H9 (cell line): ENCODE results near the gene SHLD2. TPM values are rescaled to one million over a fixed set of nuclear protein-coding genes. Genes with fewer than 3 reads are reported as not detected.
"Not testable (repeated sequence)": the region's sequence is repeated elsewhere in the genome, so short reads cannot be mapped to it uniquely, and the experiment has no call there.

Experiments used
- DNase-seq: peaks from one replicate; pipeline ENCODE4 v3.0.0-alpha.2; 2017
- H2AFZ ChIP-seq: one replicate; pipeline ENCODE4 v1.6.1; 2013; ENCODE audit warnings: mild to moderate bottlenecking, low read length, control low read depth, moderate library complexity
- H2AK5ac ChIP-seq: 2 replicates; pipeline ENCODE4 v1.6.1; 2013; ENCODE audit warnings: low read length, control low read depth, mixed read lengths; ENCODE audit not compliant: insufficient read length
- H2BK120ac ChIP-seq: one replicate; pipeline ENCODE4 v1.6.1; 2013; ENCODE audit warnings: low read depth, mild to moderate bottlenecking, low read length, control low read depth, inconsistent platforms; ENCODE audit not compliant: poor library complexity, severe bottlenecking
- H2BK12ac ChIP-seq: 2 replicates; pipeline ENCODE4 v1.6.1; 2013; ENCODE audit warnings: low read length, control low read depth, mixed read lengths, low read depth; ENCODE audit not compliant: insufficient read length
- H2BK15ac ChIP-seq: 2 replicates; pipeline ENCODE4 v1.6.1; 2013; ENCODE audit warnings: low read depth, low read length, control low read depth
- H2BK20ac ChIP-seq: one replicate; pipeline ENCODE4 v1.6.1; 2013; ENCODE audit warnings: low read depth, mild to moderate bottlenecking, low read length, control low read depth, inconsistent platforms; ENCODE audit not compliant: poor library complexity, severe bottlenecking
- H2BK5ac ChIP-seq: 2 replicates; pipeline ENCODE4 v1.6.1; 2013; ENCODE audit warnings: low read length, control low read depth, mixed read lengths; ENCODE audit not compliant: insufficient read length
- H3K14ac ChIP-seq: 2 replicates; pipeline ENCODE4 v1.6.1; 2013; ENCODE audit warnings: low read length, control low read depth; ENCODE audit not compliant: insufficient read depth
- H3K18ac ChIP-seq: 2 replicates; pipeline ENCODE4 v1.6.1; 2013; ENCODE audit warnings: low read depth, mild to moderate bottlenecking, mixed read lengths, low read length, control low read depth; ENCODE audit not compliant: insufficient read length
- H3K23ac ChIP-seq: 2 replicates; pipeline ENCODE4 v1.6.1; 2013; ENCODE audit warnings: low read length, control low read depth, mixed read lengths, low read depth; ENCODE audit not compliant: insufficient read length
- H3K23me2 ChIP-seq: 2 replicates; pipeline ENCODE4 v1.6.1; 2013; ENCODE audit warnings: low read depth, mild to moderate bottlenecking, mixed read lengths, low read length, control low read depth; ENCODE audit not compliant: insufficient read length, poor library complexity, severe bottlenecking
- H3K27ac ChIP-seq: 2 replicates; pipeline ENCODE4 v1.5.1; 2013; ENCODE audit warnings: low read length, control low read depth, mixed read lengths, low read depth; ENCODE audit not compliant: insufficient read length
- H3K27me3 ChIP-seq: 2 replicates; pipeline ENCODE4 v1.6.1; 2013; ENCODE audit warnings: low read length, control low read depth, inconsistent platforms; ENCODE audit not compliant: insufficient read depth
- H3K4ac ChIP-seq: 2 replicates; pipeline ENCODE4 v1.6.1; 2013; ENCODE audit warnings: low read depth, mild to moderate bottlenecking, control low read depth, inconsistent platforms, low read length, moderate library complexity
- H3K4me1 ChIP-seq: 2 replicates; pipeline ENCODE4 v1.6.1; 2013; ENCODE audit warnings: low read length, control low read depth, inconsistent platforms; ENCODE audit not compliant: insufficient read depth
- H3K4me2 ChIP-seq: 2 replicates; pipeline ENCODE4 v1.6.1; 2013; ENCODE audit warnings: low read length, control low read depth, mixed read lengths; ENCODE audit not compliant: insufficient read length, insufficient read depth
- H3K56ac ChIP-seq: 2 replicates; pipeline ENCODE4 v1.6.1; 2013; ENCODE audit warnings: low read depth, mild to moderate bottlenecking, mixed read lengths, low read length, control low read depth; ENCODE audit not compliant: insufficient read length
- H3K79me1 ChIP-seq: 2 replicates; pipeline ENCODE4 v1.6.1; 2013; ENCODE audit warnings: low read depth, mild to moderate bottlenecking, moderate library complexity, low read length, control low read depth, inconsistent platforms; ENCODE audit not compliant: insufficient read depth, poor library complexity, severe bottlenecking
- H3K79me2 ChIP-seq: 2 replicates; pipeline ENCODE4 v1.6.1; 2013; ENCODE audit warnings: low read length, control low read depth, inconsistent platforms; ENCODE audit not compliant: insufficient read depth
- H3K9ac ChIP-seq: 2 replicates; pipeline ENCODE4 v1.6.1; 2013; ENCODE audit warnings: low read length, control low read depth, mixed read lengths; ENCODE audit not compliant: insufficient read length; ENCODE audit errors: extremely low read depth
- H3K9me3 ChIP-seq: one replicate; pipeline ENCODE4 v1.6.1; 2013; ENCODE audit warnings: low read depth, low read length, inconsistent platforms; ENCODE audit not compliant: control insufficient read depth
- H3T11ph ChIP-seq: one replicate; pipeline ENCODE4 v1.6.1; 2013; ENCODE audit warnings: mild to moderate bottlenecking, low read length, control low read depth, inconsistent platforms
- H4K20me1 ChIP-seq: one replicate; pipeline ENCODE4 v1.6.1; 2013; ENCODE audit not compliant: control insufficient read depth, insufficient read length, insufficient read depth
- H4K5ac ChIP-seq: 2 replicates; pipeline ENCODE4 v1.6.1; 2013; ENCODE audit warnings: low read depth, mild to moderate bottlenecking, mixed read lengths, low read length, control low read depth; ENCODE audit not compliant: insufficient read length
- H4K8ac ChIP-seq: replicated peaks from 2 replicates; pipeline ENCODE4 v1.6.1; 2013; ENCODE audit warnings: low read length, control low read depth, mixed read lengths, low read depth; ENCODE audit not compliant: insufficient read length
- H4K91ac ChIP-seq: 2 replicates; pipeline ENCODE4 v1.6.1; 2013; ENCODE audit warnings: low read depth, mild to moderate bottlenecking, moderate library complexity, mixed read lengths, low read length, control low read depth; ENCODE audit not compliant: insufficient read length
- H3K27ac Mint-ChIP-seq, 3 experiments: 2 replicates in 2 of 3; 3 replicates in 1 of 3; pipeline ENCODE4 v1.8.0; 2020 to 2021; ENCODE audit warnings: mixed read lengths in 3 of 3, mild to moderate bottlenecking in 1 of 3, moderate library complexity in 1 of 3
- H3K27me3 Mint-ChIP-seq: 2 replicates; pipeline ENCODE4 v1.8.0; 2021; ENCODE audit warnings: low read depth, mild to moderate bottlenecking, moderate library complexity, mixed read lengths
- H3K36me3 Mint-ChIP-seq, 3 experiments: 2 replicates in 2 of 3; 3 replicates in 1 of 3; pipeline ENCODE4 v1.8.0; 2020 to 2021; ENCODE audit warnings: low read depth in 3 of 3, mixed read lengths in 3 of 3; ENCODE audit not compliant: insufficient read depth in 1 of 3
- H3K4me1 Mint-ChIP-seq, 2 experiments: 2 replicates each; pipeline ENCODE4 v1.8.0; 2020; ENCODE audit warnings: mixed read lengths in 2 of 2
- H3K4me3 Mint-ChIP-seq, 2 experiments: 2 replicates in 1 of 2; 3 replicates in 1 of 2; pipeline ENCODE4 v1.8.0; 2020 to 2021; ENCODE audit warnings: mild to moderate bottlenecking in 2 of 2, mixed read lengths in 2 of 2, moderate library complexity in 1 of 2
- H3K9me3 Mint-ChIP-seq, 2 experiments: 2 replicates in 1 of 2; 3 replicates in 1 of 2; pipeline ENCODE4 v1.8.0; 2020; ENCODE audit warnings: mild to moderate bottlenecking in 2 of 2, mixed read lengths in 2 of 2, moderate library complexity in 1 of 2
- whole genome bisulfite sequencing: extraction: QIAGEN DNeasy Blood & Tissue Kit; methylation state at CpG from one replicate; pipeline ENCODE4 v1.1.7; 2013; ENCODE audit warnings: missing lambda C conversion rate, low lambda C conversion rate, mixed read lengths; ENCODE audit not compliant: insufficient read length; ENCODE audit errors: extremely low coverage; 5-methylcytosine and 5-hydroxymethylcytosine counted together
- total RNA-seq: library from RNA; stranded (reverse); gene quantifications from 2 replicates; pipeline ENCODE4 v1.2.1, GENCODE V29; 2021

The SHLD2 gene
- total RNA-seq, 1 experiment from 2014 or later = 27.8 TPM

DNA sequence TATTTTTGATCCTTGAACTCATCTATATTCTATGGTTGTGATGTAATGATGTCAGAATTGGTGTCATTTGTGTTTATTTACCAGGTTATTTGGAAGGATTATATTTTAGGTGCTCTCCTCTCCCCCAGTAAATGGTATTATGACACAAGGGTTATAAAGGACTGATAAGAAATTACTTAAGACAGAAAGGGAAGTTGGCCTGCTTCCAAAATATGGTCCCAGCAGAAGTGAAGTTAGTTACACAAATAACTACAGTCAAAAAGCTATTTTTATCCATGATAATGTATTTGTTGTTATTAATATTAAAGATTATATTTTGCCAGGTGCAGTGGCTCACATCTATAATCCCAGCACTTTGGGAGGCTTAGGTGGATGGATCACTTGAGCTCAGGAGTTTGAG is 37.2 kb downstream of the SHLD2 start:
- H4K8ac ChIP-seq, H3K4me2 ChIP-seq, H3K27ac ChIP-seq, H3K27me3 ChIP-seq, H3K4me3 Mint-ChIP-seq, H3K4me1 ChIP-seq, H3K23me2 ChIP-seq, H2AK5ac ChIP-seq, H3K9ac ChIP-seq, H2AFZ ChIP-seq, H3K27ac Mint-ChIP-seq, H2BK5ac ChIP-seq, H3K9me3 ChIP-seq, H3K56ac ChIP-seq, H2BK20ac ChIP-seq, H3K23ac ChIP-seq, H3K79me1 ChIP-seq, H3K4me1 Mint-ChIP-seq, H3K27me3 Mint-ChIP-seq, H3K4ac ChIP-seq, H4K91ac ChIP-seq, H3K18ac ChIP-seq, H4K5ac ChIP-seq, DNase-seq, H4K20me1 ChIP-seq, H3K9me3 Mint-ChIP-seq, H3K79me2 ChIP-seq, H2BK15ac ChIP-seq, H3K14ac ChIP-seq, H2BK120ac ChIP-seq, H2BK12ac ChIP-seq, H3T11ph ChIP-seq: not testable (repeated sequence)
- H3K36me3 Mint-ChIP-seq = peaks cover 9 to 16% (median 12%) of the 10 kb centered on the region in 3 experiments

GRCh38 chr10:87133936-87134335 is 38.9 kb downstream of the SHLD2 start:
- H3K9ac ChIP-seq, H2BK5ac ChIP-seq, H3K9me3 ChIP-seq, H3K23ac ChIP-seq, H3K23me2 ChIP-seq, H3K56ac ChIP-seq, H3K79me1 ChIP-seq, H3K27me3 ChIP-seq, H4K20me1 ChIP-seq, H3K4ac ChIP-seq, H2AFZ ChIP-seq, H3K27ac Mint-ChIP-seq, H2AK5ac ChIP-seq, H2BK20ac ChIP-seq, H2BK15ac ChIP-seq, H3K79me2 ChIP-seq, H3K14ac ChIP-seq, H3K27ac ChIP-seq, DNase-seq, H3K18ac ChIP-seq, H3K4me1 Mint-ChIP-seq, H3K27me3 Mint-ChIP-seq, H4K5ac ChIP-seq, H2BK120ac ChIP-seq, H4K8ac ChIP-seq, H3K4me2 ChIP-seq, H3T11ph ChIP-seq, H2BK12ac ChIP-seq, H3K4me3 Mint-ChIP-seq, H3K4me1 ChIP-seq, H4K91ac ChIP-seq: not testable (repeated sequence)
- WGBS = no CpG with 5 or more reads among the region's 2 CpGs
- H3K36me3 Mint-ChIP-seq = peaks cover 25 to 28% (median 27%) of the 10 kb centered on the region in 3 experiments
- H3K9me3 Mint-ChIP-seq = peaks cover 20% of the 10 kb centered on the region in 2 experiments
